Adrenal gland (tissue), 5 donors: Measurements from ENCODE around the gene IL4R.

ENCODE experiments used
- CTCF ChIP-seq, 6 experiments: fragments of 450-650 bp in 4 of 6; fragments of 200-600 bp in 2 of 6; sonication (generic) in 1 of 6; IDR thresholded peaks; 1 replicate in 5 of 6; 2 replicates in 1 of 6; pipeline versions ENCODE4 v1.5.1 to v1.8.0; 2016 to 2021; ENCODE audit warnings: antibody characterized with exemption in 6 of 6, mild to moderate bottlenecking in 2 of 6, moderate library complexity in 1 of 6
- POLR2A ChIP-seq, 2 donors: fragments of 450-650 bp; IDR thresholded peaks; one replicate each; pipeline ENCODE4 v1.6.1; 2017; ENCODE audit warnings: antibody characterized with exemption in 2 of 2, mild to moderate bottlenecking in 2 of 2, moderate library complexity in 1 of 2
- donor health status: DM: no; HTN: no; CAD: no.

GRCh38 chr16:27273330-27273669 lies 40.5 kb upstream of the IL4R start:
- no peak for TF ChIP-seq CTCF (IDR thresholded peaks at IDR 0.05)
- TF ChIP-seq POLR2A (IDR thresholded peaks at IDR 0.05): no peak
